ENCODE data around the gene MAG.

DNA sequence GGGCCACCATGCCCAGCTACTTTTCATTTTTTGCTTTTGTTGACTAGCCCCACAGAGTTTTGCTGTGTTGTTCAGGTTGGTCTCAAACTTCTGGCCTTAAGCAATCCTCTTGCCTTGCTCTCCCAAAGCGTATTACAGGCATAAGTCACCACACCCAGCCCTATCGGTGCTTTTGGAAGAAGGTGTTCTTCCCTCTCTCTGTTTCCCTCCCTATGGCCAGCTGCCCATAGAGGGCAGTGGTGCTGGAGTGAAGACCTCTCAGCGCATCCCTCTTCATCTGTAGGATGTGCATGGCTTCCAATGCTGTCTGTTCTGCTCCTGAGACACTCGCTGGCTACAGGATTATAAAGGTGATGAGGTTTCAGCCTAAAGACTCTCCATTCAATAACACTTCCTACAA, 35.7 kb downstream of the MAG start:
- TF ChIP-seq, protein P1, sequence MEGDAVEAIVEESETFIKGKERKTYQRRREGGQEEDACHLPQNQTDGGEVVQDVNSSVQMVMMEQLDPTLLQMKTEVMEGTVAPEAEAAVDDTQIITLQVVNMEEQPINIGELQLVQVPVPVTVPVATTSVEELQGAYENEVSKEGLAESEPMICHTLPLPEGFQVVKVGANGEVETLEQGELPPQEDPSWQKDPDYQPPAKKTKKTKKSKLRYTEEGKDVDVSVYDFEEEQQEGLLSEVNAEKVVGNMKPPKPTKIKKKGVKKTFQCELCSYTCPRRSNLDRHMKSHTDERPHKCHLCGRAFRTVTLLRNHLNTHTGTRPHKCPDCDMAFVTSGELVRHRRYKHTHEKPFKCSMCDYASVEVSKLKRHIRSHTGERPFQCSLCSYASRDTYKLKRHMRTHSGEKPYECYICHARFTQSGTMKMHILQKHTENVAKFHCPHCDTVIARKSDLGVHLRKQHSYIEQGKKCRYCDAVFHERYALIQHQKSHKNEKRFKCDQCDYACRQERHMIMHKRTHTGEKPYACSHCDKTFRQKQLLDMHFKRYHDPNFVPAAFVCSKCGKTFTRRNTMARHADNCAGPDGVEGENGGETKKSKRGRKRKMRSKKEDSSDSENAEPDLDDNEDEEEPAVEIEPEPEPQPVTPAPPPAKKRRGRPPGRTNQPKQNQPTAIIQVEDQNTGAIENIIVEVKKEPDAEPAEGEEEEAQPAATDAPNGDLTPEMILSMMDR (CRISPR knock-in tag; IDR thresholded peaks at IDR 0.05): peak; percentile 55
- TF ChIP-seq ZNF354B (CRISPR knock-in tag; IDR thresholded peaks at IDR 0.05) (no peak), MEIS2 (CRISPR knock-in tag; IDR thresholded peaks at IDR 0.05) (no peak), MYC (CRISPR knock-in tag; IDR thresholded peaks at IDR 0.05; ENCODE audit: borderline replicate concordance) (no peak), NR2C2 (CRISPR knock-in tag; IDR thresholded peaks at IDR 0.05; ENCODE audit: borderline replicate concordance) (no peak), ZNF232 (CRISPR knock-in tag; IDR thresholded peaks at IDR 0.05; ENCODE audit: borderline replicate concordance) (no peak), POLR2A (IDR thresholded peaks at IDR 0.05; ENCODE audit: insufficient read depth in 1 of 2, low read depth in 2 of 2, low read length in 2 of 2) (no peak), SRF (IDR thresholded peaks at IDR 0.05; ENCODE audit: low read depth, low read length) (no peak), FOXK2 (IDR thresholded peaks at IDR 0.05) (no peak)
- TF ChIP-seq, protein P2, sequence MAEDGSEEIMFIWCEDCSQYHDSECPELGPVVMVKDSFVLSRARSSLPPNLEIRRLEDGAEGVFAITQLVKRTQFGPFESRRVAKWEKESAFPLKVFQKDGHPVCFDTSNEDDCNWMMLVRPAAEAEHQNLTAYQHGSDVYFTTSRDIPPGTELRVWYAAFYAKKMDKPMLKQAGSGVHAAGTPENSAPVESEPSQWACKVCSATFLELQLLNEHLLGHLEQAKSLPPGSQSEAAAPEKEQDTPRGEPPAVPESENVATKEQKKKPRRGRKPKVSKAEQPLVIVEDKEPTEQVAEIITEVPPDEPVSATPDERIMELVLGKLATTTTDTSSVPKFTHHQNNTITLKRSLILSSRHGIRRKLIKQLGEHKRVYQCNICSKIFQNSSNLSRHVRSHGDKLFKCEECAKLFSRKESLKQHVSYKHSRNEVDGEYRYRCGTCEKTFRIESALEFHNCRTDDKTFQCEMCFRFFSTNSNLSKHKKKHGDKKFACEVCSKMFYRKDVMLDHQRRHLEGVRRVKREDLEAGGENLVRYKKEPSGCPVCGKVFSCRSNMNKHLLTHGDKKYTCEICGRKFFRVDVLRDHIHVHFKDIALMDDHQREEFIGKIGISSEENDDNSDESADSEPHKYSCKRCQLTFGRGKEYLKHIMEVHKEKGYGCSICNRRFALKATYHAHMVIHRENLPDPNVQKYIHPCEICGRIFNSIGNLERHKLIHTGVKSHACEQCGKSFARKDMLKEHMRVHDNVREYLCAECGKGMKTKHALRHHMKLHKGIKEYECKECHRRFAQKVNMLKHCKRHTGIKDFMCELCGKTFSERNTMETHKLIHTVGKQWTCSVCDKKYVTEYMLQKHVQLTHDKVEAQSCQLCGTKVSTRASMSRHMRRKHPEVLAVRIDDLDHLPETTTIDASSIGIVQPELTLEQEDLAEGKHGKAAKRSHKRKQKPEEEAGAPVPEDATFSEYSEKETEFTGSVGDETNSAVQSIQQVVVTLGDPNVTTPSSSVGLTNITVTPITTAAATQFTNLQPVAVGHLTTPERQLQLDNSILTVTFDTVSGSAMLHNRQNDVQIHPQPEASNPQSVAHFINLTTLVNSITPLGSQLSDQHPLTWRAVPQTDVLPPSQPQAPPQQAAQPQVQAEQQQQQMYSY (CRISPR knock-in tag; IDR thresholded peaks at IDR 0.05): no peak
- TF ChIP-seq, protein P3, sequence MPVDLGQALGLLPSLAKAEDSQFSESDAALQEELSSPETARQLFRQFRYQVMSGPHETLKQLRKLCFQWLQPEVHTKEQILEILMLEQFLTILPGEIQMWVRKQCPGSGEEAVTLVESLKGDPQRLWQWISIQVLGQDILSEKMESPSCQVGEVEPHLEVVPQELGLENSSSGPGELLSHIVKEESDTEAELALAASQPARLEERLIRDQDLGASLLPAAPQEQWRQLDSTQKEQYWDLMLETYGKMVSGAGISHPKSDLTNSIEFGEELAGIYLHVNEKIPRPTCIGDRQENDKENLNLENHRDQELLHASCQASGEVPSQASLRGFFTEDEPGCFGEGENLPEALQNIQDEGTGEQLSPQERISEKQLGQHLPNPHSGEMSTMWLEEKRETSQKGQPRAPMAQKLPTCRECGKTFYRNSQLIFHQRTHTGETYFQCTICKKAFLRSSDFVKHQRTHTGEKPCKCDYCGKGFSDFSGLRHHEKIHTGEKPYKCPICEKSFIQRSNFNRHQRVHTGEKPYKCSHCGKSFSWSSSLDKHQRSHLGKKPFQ (CRISPR knock-in tag; IDR thresholded peaks at IDR 0.05; ENCODE audit: insufficient replicate concordance): no peak
